K562 (cell line): ENCODE data around the gene TUFM. TPM values are rescaled to one million over a fixed set of nuclear protein-coding genes. Genes with fewer than 3 reads are reported as not detected.

Source experiments
- BRD4 ChIP-seq: fragments of 200-600 bp; sonication (generic); IDR thresholded peaks from 2 replicates; pipeline ENCODE4 v1.6.1; 2017; ENCODE audit warnings: inconsistent platforms
- ELF1 ChIP-seq: fragments of 200-800 bp; sonication (Bioruptor generic); IDR thresholded peaks from 2 replicates; pipeline ENCODE4 v1.6.1; 2016; ENCODE audit warnings: missing genetic modification characterization, missing compliant biosample characterization
- ETV6 ChIP-seq, 3 experiments: fragments of 150-350 bp in 1 of 3; sonication (generic) in 1 of 3; formaldehyde crosslinking in 1 of 3; IDR thresholded peaks; 2 replicates each; pipeline versions ENCODE4 v1.6.1 to v1.8.0; 2014 to 2022; ENCODE audit warnings: borderline replicate concordance in 2 of 3, low read depth in 2 of 3, antibody characterized with exemption in 1 of 3, low read length in 1 of 3, mild to moderate bottlenecking in 1 of 3, missing genetic modification reagents in 1 of 3
- PRPF4 ChIP-seq: fragments of 200-400 bp; formaldehyde crosslinking; IDR thresholded peaks from one replicate; pipeline ENCODE4 v1.6.1; 2017; ENCODE audit warnings: low read length, low read depth, mild to moderate bottlenecking; ENCODE audit not compliant: insufficient read depth, poor library complexity, severe bottlenecking
- PTRF ChIP-seq: fragments of 450-650 bp; IDR thresholded peaks from 2 replicates; pipeline ENCODE4 v1.6.1; 2016; ENCODE audit warnings: mild to moderate bottlenecking, missing genetic modification characterization, missing compliant biosample characterization
- SIN3A ChIP-seq, 2 experiments: fragments of 150-350 bp in 1 of 2; IDR thresholded peaks; 2 replicates each; pipeline ENCODE4 v1.6.1; 2011 to 2016; ENCODE audit warnings: borderline replicate concordance in 2 of 2, low read depth in 2 of 2, low read length in 2 of 2, mild to moderate bottlenecking in 2 of 2, moderate library complexity in 2 of 2; ENCODE audit not compliant: control insufficient read depth in 1 of 2
- TAF15 ChIP-seq: fragments of 200-400 bp; formaldehyde crosslinking; IDR thresholded peaks from 2 replicates; pipeline ENCODE4 v1.6.1; 2017; ENCODE audit warnings: mild to moderate bottlenecking, low read depth, low read length, moderate library complexity
- ZFX ChIP-seq: sonication (generic); formaldehyde crosslinking; IDR thresholded peaks from 2 replicates; pipeline ENCODE4 v1.8.0; 2022; ENCODE audit warnings: mild to moderate bottlenecking, missing genetic modification reagents, moderate library complexity
- ZNF143 ChIP-seq: sonication (generic); formaldehyde crosslinking; IDR thresholded peaks from 2 replicates; pipeline ENCODE4 v1.9.0; 2022; ENCODE audit warnings: mild to moderate bottlenecking, missing genetic modification reagents
- ZNF253 ChIP-seq: fragments of 250-450 bp; sonication (Bioruptor Pico); conservative IDR thresholded peaks from 2 replicates; pipeline ENCODE4 v1.6.1; 2021; ENCODE audit warnings: mild to moderate bottlenecking
- ZNF311 ChIP-seq: fragments of 250-450 bp; sonication (Bioruptor Pico); IDR thresholded peaks from 2 replicates; pipeline ENCODE4 v1.4.0; 2020; ENCODE audit warnings: mild to moderate bottlenecking, moderate library complexity
- ZNF589 ChIP-seq: fragments of 200-800 bp; sonication (Bioruptor generic); IDR thresholded peaks from 2 replicates; pipeline ENCODE4 v1.6.1; 2016; ENCODE audit warnings: low read depth, missing genetic modification characterization, missing compliant biosample characterization
- ZNF76 ChIP-seq: fragments of 250-450 bp; sonication (Bioruptor Pico); IDR thresholded peaks from 2 replicates; pipeline ENCODE4 v1.4.0; 2020; ENCODE audit warnings: mild to moderate bottlenecking, moderate library complexity, borderline replicate concordance
- polyA plus RNA-seq, 8 experiments: library from polyadenylated mRNA; depleted of rRNA in 4 of 8; stranded (reverse) in 5 of 8; unstranded in 3 of 8; fragments of >200 nt; fragmentation: Nextera tagmentation in 2 of 8; fragmentation: Illumina TruSeq in 1 of 8; extraction: Ambion mirVana in 2 of 8; extraction: Trizol in 1 of 8; gene quantifications; 2 replicates each; pipeline versions ENCODE4 v1.2.1 to v1.2.3, GENCODE V29; 2011 to 2014; ENCODE audit warnings: inconsistent platforms in 1 of 8, missing spikeins in 1 of 8
- total RNA-seq, 7 experiments: library from RNA; depleted of rRNA in 6 of 7; stranded (reverse); fragments of >200 nt in 6 of 7; fragmentation: Illumina TruSeq in 2 of 7; extraction: Trizol in 2 of 7; gene quantifications; 2 replicates each; pipeline versions ENCODE4 v1.2.1 to v1.2.3, GENCODE V29; 2011 to 2021; ENCODE audit warnings: low replicate concordance in 1 of 7
- TF ChIP-seq, protein P1 (sequence below), 2 experiments: fragments of 450-650 bp; IDR thresholded peaks; 2 replicates each; pipeline ENCODE4 v1.6.1; 2016
- TF ChIP-seq, protein P2 (sequence below): fragments of 250-450 bp; sonication (Bioruptor Pico); IDR thresholded peaks from 2 replicates; pipeline ENCODE4 v1.5.0; 2021
- TF ChIP-seq, protein P3 (sequence below): fragments of 450-650 bp; IDR thresholded peaks from 2 replicates; pipeline ENCODE4 v1.6.1; 2014; ENCODE audit warnings: low read depth, mild to moderate bottlenecking, moderate library complexity, borderline replicate concordance
- TF ChIP-seq, protein P4 (sequence below): sonication (generic); formaldehyde crosslinking; IDR thresholded peaks from 2 replicates; pipeline ENCODE4 v1.8.0; 2022; ENCODE audit warnings: mild to moderate bottlenecking, missing genetic modification reagents
- TF ChIP-seq, protein P5 (sequence below): sonication (generic); formaldehyde crosslinking; IDR thresholded peaks from 2 replicates; pipeline ENCODE4 v1.8.1; 2023; ENCODE audit warnings: mild to moderate bottlenecking, missing genetic modification reagents

Gene TUFM
- total and polyA plus RNA-seq, 9 of the 15 experiments (the other 6 are each of a cell fraction or from before 2014, with no cell fraction given) = 34.1 to 434 (median 256) TPM

DNA sequence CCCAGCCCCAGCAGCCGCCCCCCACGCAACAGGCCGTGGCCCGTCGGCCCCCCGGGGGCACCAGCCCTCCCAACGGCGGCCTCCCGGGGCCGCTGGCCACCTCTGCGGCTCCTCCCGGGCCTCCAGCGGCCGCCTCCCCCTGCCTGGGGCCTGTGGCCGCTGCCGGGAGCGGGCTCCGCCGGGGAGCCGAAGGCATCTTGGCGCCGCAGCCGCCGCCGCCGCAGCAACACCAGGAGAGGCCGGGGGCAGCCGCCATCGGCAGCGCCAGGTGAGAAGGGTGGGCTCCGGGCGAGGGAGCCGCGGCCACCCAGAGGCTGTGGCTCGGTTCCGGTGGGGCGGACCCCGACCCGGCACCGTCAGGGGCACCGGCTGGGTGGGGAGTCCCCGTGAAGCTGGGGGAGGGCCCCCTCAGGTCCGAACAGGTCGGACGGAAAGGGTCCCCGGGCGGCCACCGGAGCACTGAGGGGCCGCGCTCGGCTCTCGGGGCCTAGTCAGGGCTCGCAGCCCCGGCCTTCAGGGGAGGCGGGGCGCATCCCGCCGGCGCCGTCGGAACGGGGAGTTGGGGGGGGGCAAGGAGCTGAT lies 22.8 kb downstream of the TUFM start (continued):
- TF ChIP-seq, protein P1, sequence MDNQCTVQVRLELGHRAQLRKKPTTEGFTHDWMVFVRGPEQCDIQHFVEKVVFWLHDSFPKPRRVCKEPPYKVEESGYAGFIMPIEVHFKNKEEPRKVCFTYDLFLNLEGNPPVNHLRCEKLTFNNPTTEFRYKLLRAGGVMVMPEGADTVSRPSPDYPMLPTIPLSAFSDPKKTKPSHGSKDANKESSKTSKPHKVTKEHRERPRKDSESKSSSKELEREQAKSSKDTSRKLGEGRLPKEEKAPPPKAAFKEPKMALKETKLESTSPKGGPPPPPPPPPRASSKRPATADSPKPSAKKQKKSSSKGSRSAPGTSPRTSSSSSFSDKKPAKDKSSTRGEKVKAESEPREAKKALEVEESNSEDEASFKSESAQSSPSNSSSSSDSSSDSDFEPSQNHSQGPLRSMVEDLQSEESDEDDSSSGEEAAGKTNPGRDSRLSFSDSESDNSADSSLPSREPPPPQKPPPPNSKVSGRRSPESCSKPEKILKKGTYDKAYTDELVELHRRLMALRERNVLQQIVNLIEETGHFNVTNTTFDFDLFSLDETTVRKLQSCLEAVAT (IDR thresholded peaks at IDR 0.05) = no peak; a peak in 1 of 4 replicates
- TF ChIP-seq PRPF4 (peak; percentile 85), ZNF143 (CRISPR knock-in tag) (no peak), ZNF76 (CRISPR knock-in tag) (0 out of 2 replicates have a peak, but pooled peaks have one; percentile 50), PTRF (tag) (no peak), SIN3A (IDR thresholded peaks at IDR 0.05; ENCODE audit: borderline replicate concordance in 2 of 2, control insufficient read depth in 1 of 2, low read depth in 2 of 2, low read length in 2 of 2) (peak in 1 of 2 experiments; percentile 65; a peak in 1 of 4 replicates), BRD4 (peak; percentile 99), ZNF311 (CRISPR knock-in tag) (no peak), ZNF253 (CRISPR knock-in tag) (no peak), ZFX (CRISPR knock-in tag) (peak; percentile 98), ETV6 (IDR thresholded peaks at IDR 0.05; ENCODE audit: borderline replicate concordance in 1 of 2, low read depth in 2 of 2, low read length in 1 of 2) (no peak), ETV6 (CRISPR knock-in tag; IDR thresholded peaks at IDR 0.05; ENCODE audit: borderline replicate concordance) (peak; percentile 23; the same call in 1 of the 2 replicates), ELF1 (tag) (peak; percentile 21; the same call in 1 of the 2 replicates), TAF15 (no peak), ZNF589 (CRISPR knock-in tag) (0 out of 2 replicates have a peak, but pooled peaks have one; percentile 16)
- TF ChIP-seq, protein P2, sequence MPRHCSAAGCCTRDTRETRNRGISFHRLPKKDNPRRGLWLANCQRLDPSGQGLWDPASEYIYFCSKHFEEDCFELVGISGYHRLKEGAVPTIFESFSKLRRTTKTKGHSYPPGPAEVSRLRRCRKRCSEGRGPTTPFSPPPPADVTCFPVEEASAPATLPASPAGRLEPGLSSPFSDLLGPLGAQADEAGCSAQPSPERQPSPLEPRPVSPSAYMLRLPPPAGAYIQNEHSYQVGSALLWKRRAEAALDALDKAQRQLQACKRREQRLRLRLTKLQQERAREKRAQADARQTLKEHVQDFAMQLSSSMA (CRISPR knock-in tag) = no peak
- TF ChIP-seq, protein P3, sequence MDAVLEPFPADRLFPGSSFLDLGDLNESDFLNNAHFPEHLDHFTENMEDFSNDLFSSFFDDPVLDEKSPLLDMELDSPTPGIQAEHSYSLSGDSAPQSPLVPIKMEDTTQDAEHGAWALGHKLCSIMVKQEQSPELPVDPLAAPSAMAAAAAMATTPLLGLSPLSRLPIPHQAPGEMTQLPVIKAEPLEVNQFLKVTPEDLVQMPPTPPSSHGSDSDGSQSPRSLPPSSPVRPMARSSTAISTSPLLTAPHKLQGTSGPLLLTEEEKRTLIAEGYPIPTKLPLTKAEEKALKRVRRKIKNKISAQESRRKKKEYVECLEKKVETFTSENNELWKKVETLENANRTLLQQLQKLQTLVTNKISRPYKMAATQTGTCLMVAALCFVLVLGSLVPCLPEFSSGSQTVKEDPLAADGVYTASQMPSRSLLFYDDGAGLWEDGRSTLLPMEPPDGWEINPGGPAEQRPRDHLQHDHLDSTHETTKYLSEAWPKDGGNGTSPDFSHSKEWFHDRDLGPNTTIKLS = 0 out of 2 replicates have a peak, but pooled peaks have one; percentile 28
- TF ChIP-seq, protein P4, sequence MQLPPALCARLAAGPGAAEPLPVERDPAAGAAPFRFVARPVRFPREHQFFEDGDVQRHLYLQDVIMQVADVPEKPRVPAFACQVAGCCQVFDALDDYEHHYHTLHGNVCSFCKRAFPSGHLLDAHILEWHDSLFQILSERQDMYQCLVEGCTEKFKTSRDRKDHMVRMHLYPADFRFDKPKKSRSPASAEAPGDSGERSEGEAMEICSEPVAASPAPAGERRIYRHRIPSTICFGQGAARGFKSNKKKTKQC (CRISPR knock-in tag) = 0 out of 2 replicates have a peak, but pooled peaks have one; percentile 5
- TF ChIP-seq, protein P5, sequence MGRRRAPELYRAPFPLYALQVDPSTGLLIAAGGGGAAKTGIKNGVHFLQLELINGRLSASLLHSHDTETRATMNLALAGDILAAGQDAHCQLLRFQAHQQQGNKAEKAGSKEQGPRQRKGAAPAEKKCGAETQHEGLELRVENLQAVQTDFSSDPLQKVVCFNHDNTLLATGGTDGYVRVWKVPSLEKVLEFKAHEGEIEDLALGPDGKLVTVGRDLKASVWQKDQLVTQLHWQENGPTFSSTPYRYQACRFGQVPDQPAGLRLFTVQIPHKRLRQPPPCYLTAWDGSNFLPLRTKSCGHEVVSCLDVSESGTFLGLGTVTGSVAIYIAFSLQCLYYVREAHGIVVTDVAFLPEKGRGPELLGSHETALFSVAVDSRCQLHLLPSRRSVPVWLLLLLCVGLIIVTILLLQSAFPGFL (CRISPR knock-in tag) = no peak
